HCT116 (cell line): Measurements from ENCODE around the gene ADGRL3. TPM values are rescaled to one million over a fixed set of nuclear protein-coding genes. Genes with fewer than 3 reads are reported as not detected.

Experiments used
- ATAC-seq: fragments of 200-7000 bp; cut with Tn5 transposase; 2 replicates; pipeline ENCODE4 v1.9.1; 2020; ENCODE audit warnings: mild to moderate bottlenecking, moderate library complexity
- BruUV-seq: library from RNA; stranded (reverse); fragments of 400-500 nt; replicated peaks from 2 replicates; lab custom pipeline; 2021; lab: Mats Ljungman, UMichigan
- CTCF ChIA-PET: fragments of 300-600 bp; sonication (Branson Sonifier 250); formaldehyde crosslinking; loops from one replicate; lab custom pipeline; 2021; ENCODE audit warnings: antibody characterized with exemption; lab: Charles Lee
- POLR2A ChIA-PET: fragments of 300-600, 350-600 bp; sonication (Branson Sonifier 250); formaldehyde crosslinking; loops from one replicate; lab custom pipeline; 2021; ENCODE audit warnings: antibody characterized with exemption; lab: Charles Lee
- RAD21 ChIA-PET, 2 experiments: fragments of 300-600 bp; sonication (Branson Sonifier 250); formaldehyde crosslinking; loops; one replicate each; lab custom pipeline; 2023; ENCODE audit warnings: low total read pairs in 2 of 2; ENCODE audit not compliant: uncharacterized antibody in 2 of 2, unreplicated experiment in 2 of 2, low non-redundant PET in 1 of 2; lab: Charles Lee
- DNase-seq: peaks from one replicate; pipeline ENCODE4 v3.0.0-alpha.2; 2010; ENCODE audit warnings: low read depth, low spot score
- H2AFZ ChIP-seq: fragments of 200-600 bp; shearing (Covaris generic), sonication (generic); 2 replicates; pipeline ENCODE4 v1.6.1; 2017; ENCODE audit warnings: low read depth, mixed run types, mixed read lengths, antibody characterized with exemption, low read length; ENCODE audit not compliant: poor library complexity, severe bottlenecking
- H3K27ac ChIP-seq: 2 replicates; pipeline ENCODE4 v1.5.1; 2012; ENCODE audit warnings: low read depth, low read length
- H3K27me3 ChIP-seq: fragments of 200-600 bp; sonication (generic); 2 replicates; pipeline ENCODE4 v1.6.1; 2016; ENCODE audit warnings: mixed run types, low read length, mixed read lengths; ENCODE audit not compliant: insufficient read depth
- H3K36me3 ChIP-seq, 2 experiments: fragments of 200-500 bp in 1 of 2; fragments of 200-600 bp in 1 of 2; sonication (Bioruptor generic) in 1 of 2; sonication (generic) in 1 of 2; 2 replicates each; pipeline versions ENCODE4 v1.5.1 to v1.6.1; 2014 to 2016; ENCODE audit warnings: low read length in 2 of 2, inconsistent platforms in 1 of 2, mixed read lengths in 1 of 2, mixed run types in 1 of 2; ENCODE audit not compliant: insufficient read depth in 2 of 2, control insufficient read depth in 1 of 2
- H3K4me1 ChIP-seq, 2 experiments: fragments of 200-600 bp in 1 of 2; sonication (generic) in 1 of 2; 2 replicates each; pipeline versions ENCODE4 v1.5.1 to v1.6.1; 2012 to 2017; ENCODE audit warnings: low read length in 2 of 2, inconsistent platforms in 1 of 2, mild to moderate bottlenecking in 1 of 2, mixed read lengths in 1 of 2, mixed run types in 1 of 2, moderate library complexity in 1 of 2; ENCODE audit not compliant: insufficient read depth in 2 of 2, control insufficient read depth in 1 of 2
- H3K4me2 ChIP-seq: fragments of 200-600 bp; sonication (generic); 2 replicates; pipeline ENCODE4 v1.6.1; 2017; ENCODE audit warnings: mixed run types, low read length, mixed read lengths
- H3K4me3 ChIP-seq, 2 experiments: fragments of 200-600 bp in 1 of 2; sonication (generic) in 1 of 2; replicated peaks in 1 of 2; 2 replicates each; pipeline ENCODE4 v1.5.1; 2011 to 2016; ENCODE audit warnings: low read length in 2 of 2, control low read depth in 1 of 2, low read depth in 1 of 2, mild to moderate bottlenecking in 1 of 2, mixed read lengths in 1 of 2, mixed run types in 1 of 2
- H3K79me2 ChIP-seq: fragments of 200-600 bp; sonication (generic); 2 replicates; pipeline ENCODE4 v1.6.1; 2017; ENCODE audit warnings: mild to moderate bottlenecking, mixed run types, low read length, moderate library complexity, mixed read lengths; ENCODE audit not compliant: insufficient read depth
- H3K9ac ChIP-seq: fragments of 200-600 bp; sonication (generic); 2 replicates; pipeline ENCODE4 v1.6.1; 2016; ENCODE audit warnings: low read length, mixed read lengths
- H3K9me2 ChIP-seq: fragments of 200-600 bp; sonication (generic), shearing (Covaris generic); 2 replicates; pipeline ENCODE4 v1.6.1; 2017; ENCODE audit warnings: mixed run types, mild to moderate bottlenecking, moderate library complexity; ENCODE audit not compliant: insufficient read depth
- H3K9me3 ChIP-seq, 2 experiments: fragments of 200-500 bp in 1 of 2; fragments of 200-600 bp in 1 of 2; sonication (Bioruptor generic) in 1 of 2; sonication (generic) in 1 of 2; 2 replicates each; pipeline ENCODE4 v1.6.1; 2014 to 2017; ENCODE audit warnings: low read length in 2 of 2, mixed read lengths in 2 of 2, inconsistent platforms in 1 of 2, low read depth in 1 of 2, mild to moderate bottlenecking in 1 of 2, mixed run types in 1 of 2, moderate library complexity in 1 of 2; ENCODE audit not compliant: control insufficient read depth in 1 of 2, insufficient read depth in 1 of 2
- H4K20me1 ChIP-seq: fragments of 200-600 bp; sonication (generic), shearing (Covaris generic); 2 replicates; pipeline ENCODE4 v1.6.1; 2017; ENCODE audit warnings: mixed run types, mild to moderate bottlenecking, moderate library complexity; ENCODE audit not compliant: insufficient read depth
- CBX3 ChIP-seq: IDR thresholded peaks from 2 replicates; pipeline ENCODE4 v1.6.1; 2012; ENCODE audit warnings: low read depth
- CEBPB ChIP-seq: IDR thresholded peaks from 2 replicates; pipeline ENCODE4 v1.6.1; 2012; ENCODE audit warnings: low read depth
- EGR1 ChIP-seq: IDR thresholded peaks from 2 replicates; pipeline ENCODE4 v1.6.1; 2012; ENCODE audit warnings: low read depth
- EZH2 ChIP-seq: fragments of 200-600 bp; sonication (generic); IDR thresholded peaks from 2 replicates; pipeline ENCODE4 v1.6.1; 2017; ENCODE audit warnings: antibody characterized with exemption, mixed run types
- EZH2phosphoT487 ChIP-seq: fragments of 200-600 bp; IDR thresholded peaks from 2 replicates; pipeline ENCODE4 v1.6.1; 2018; ENCODE audit warnings: antibody characterized with exemption, borderline replicate concordance
- FOSL1 ChIP-seq: IDR thresholded peaks from 2 replicates; pipeline ENCODE4 v1.6.1; 2012; ENCODE audit warnings: low read depth
- JUND ChIP-seq: IDR thresholded peaks from 2 replicates; pipeline ENCODE4 v1.6.1; 2012
- POLR2A ChIP-seq: IDR thresholded peaks from 2 replicates; pipeline ENCODE4 v1.7.0; 2011; ENCODE audit warnings: borderline replicate concordance; ENCODE audit not compliant: insufficient read depth, insufficient read length; ENCODE audit errors: extremely low read depth
- RAD21 ChIP-seq: IDR thresholded peaks from 2 replicates; pipeline ENCODE4 v1.6.1; 2012; ENCODE audit warnings: low read depth, mild to moderate bottlenecking
- SRF ChIP-seq: IDR thresholded peaks from 2 replicates; pipeline ENCODE4 v1.6.1; 2012; ENCODE audit warnings: low read depth
- TCF7L2 ChIP-seq: IDR thresholded peaks from 2 replicates; pipeline ENCODE4 v1.7.0; 2011; ENCODE audit warnings: borderline replicate concordance, inconsistent platforms; ENCODE audit not compliant: insufficient read depth, insufficient read length; ENCODE audit errors: extremely low read depth
- YY1 ChIP-seq: IDR thresholded peaks from 2 replicates; pipeline ENCODE4 v1.6.1; 2011; ENCODE audit warnings: low read length, low read depth, moderate library complexity, mild to moderate bottlenecking; ENCODE audit not compliant: insufficient replicate concordance; ENCODE audit errors: extremely low read depth
- ZFX ChIP-seq: fragments of 450-650 bp; IDR thresholded peaks from 2 replicates; pipeline ENCODE4 v1.6.1; 2017
- ZNF274 ChIP-seq: fragments of 200-500 bp; sonication (Bioruptor generic); IDR thresholded peaks from 2 replicates; pipeline ENCODE4 v1.6.1; 2014; ENCODE audit warnings: mild to moderate bottlenecking, low read depth, low read length, inconsistent platforms
- intact Hi-C: fragments of 100-400 bp; cut with micrococcal nuclease; formaldehyde crosslinking; loops from 2 replicates; pipeline ENCODE4 v1.10.0; 2022
- total RNA-seq: library from RNA; stranded (reverse); gene quantifications from one replicate; pipeline ENCODE4 v1.2.1, GENCODE V29; 2021; ENCODE audit not compliant: unreplicated experiment
- TF ChIP-seq, protein P1 (sequence below), 3 experiments: fragments of 200-600 bp in 1 of 3; sonication (generic) in 1 of 3; IDR thresholded peaks in 2 of 3; conservative IDR thresholded peaks in 1 of 3; 2 replicates each; pipeline ENCODE4 v1.5.1; 2012 to 2017; ENCODE audit warnings: low read depth in 2 of 3, low read length in 2 of 3, antibody characterized with exemption in 1 of 3, borderline replicate concordance in 1 of 3, control low read depth in 1 of 3, mild to moderate bottlenecking in 1 of 3, mixed read lengths in 1 of 3, mixed run types in 1 of 3, moderate library complexity in 1 of 3; ENCODE audit not compliant: insufficient read depth in 1 of 3
- TF ChIP-seq, protein P2 (sequence below): IDR thresholded peaks from 2 replicates; pipeline ENCODE4 v1.6.1; 2011; ENCODE audit warnings: mild to moderate bottlenecking, low read length, moderate library complexity; ENCODE audit not compliant: insufficient replicate concordance; ENCODE audit errors: extremely low read depth
- TF ChIP-seq, protein P3 (sequence below): IDR thresholded peaks from 2 replicates; pipeline ENCODE4 v1.6.1; 2012; ENCODE audit warnings: low read depth

Gene ADGRL3
- total RNA-seq, 1 experiment from 2014 or later, result not detected

GRCh38 chr4:61827907-61828391 lies 627.8 kb downstream of the ADGRL3 start:
- H4K20me1 ChIP-seq, result no peaks in the 10 kb centered on the region
- no peaks in the 10 kb centered on the region for H3K36me3 ChIP-seq
- TF ChIP-seq EZH2phosphoT487 (no peak), JUND (no peak), FOSL1 (no peak), POLR2A (no peak), EZH2 (no peak), EGR1 (no peak), ZFX (no peak), CBX3 (no peak), ZNF274 (no peak), RAD21 (no peak), SRF (no peak), CEBPB (no peak), TCF7L2 (no peak), YY1 (no peak)
- TF ChIP-seq, protein P1, sequence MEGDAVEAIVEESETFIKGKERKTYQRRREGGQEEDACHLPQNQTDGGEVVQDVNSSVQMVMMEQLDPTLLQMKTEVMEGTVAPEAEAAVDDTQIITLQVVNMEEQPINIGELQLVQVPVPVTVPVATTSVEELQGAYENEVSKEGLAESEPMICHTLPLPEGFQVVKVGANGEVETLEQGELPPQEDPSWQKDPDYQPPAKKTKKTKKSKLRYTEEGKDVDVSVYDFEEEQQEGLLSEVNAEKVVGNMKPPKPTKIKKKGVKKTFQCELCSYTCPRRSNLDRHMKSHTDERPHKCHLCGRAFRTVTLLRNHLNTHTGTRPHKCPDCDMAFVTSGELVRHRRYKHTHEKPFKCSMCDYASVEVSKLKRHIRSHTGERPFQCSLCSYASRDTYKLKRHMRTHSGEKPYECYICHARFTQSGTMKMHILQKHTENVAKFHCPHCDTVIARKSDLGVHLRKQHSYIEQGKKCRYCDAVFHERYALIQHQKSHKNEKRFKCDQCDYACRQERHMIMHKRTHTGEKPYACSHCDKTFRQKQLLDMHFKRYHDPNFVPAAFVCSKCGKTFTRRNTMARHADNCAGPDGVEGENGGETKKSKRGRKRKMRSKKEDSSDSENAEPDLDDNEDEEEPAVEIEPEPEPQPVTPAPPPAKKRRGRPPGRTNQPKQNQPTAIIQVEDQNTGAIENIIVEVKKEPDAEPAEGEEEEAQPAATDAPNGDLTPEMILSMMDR (IDR thresholded peaks at IDR 0.05 in 2 of 3, conservative IDR thresholded peaks at IDR 0.05 in 1 of 3; ENCODE audit: borderline replicate concordance in 1 of 3, insufficient read depth in 1 of 3, low read depth in 2 of 3, low read length in 2 of 3), result no peak
- TF ChIP-seq, protein P2, sequence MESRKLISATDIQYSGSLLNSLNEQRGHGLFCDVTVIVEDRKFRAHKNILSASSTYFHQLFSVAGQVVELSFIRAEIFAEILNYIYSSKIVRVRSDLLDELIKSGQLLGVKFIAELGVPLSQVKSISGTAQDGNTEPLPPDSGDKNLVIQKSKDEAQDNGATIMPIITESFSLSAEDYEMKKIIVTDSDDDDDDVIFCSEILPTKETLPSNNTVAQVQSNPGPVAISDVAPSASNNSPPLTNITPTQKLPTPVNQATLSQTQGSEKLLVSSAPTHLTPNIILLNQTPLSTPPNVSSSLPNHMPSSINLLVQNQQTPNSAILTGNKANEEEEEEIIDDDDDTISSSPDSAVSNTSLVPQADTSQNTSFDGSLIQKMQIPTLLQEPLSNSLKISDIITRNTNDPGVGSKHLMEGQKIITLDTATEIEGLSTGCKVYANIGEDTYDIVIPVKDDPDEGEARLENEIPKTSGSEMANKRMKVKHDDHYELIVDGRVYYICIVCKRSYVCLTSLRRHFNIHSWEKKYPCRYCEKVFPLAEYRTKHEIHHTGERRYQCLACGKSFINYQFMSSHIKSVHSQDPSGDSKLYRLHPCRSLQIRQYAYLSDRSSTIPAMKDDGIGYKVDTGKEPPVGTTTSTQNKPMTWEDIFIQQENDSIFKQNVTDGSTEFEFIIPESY, result no peak
- TF ChIP-seq, protein P3, sequence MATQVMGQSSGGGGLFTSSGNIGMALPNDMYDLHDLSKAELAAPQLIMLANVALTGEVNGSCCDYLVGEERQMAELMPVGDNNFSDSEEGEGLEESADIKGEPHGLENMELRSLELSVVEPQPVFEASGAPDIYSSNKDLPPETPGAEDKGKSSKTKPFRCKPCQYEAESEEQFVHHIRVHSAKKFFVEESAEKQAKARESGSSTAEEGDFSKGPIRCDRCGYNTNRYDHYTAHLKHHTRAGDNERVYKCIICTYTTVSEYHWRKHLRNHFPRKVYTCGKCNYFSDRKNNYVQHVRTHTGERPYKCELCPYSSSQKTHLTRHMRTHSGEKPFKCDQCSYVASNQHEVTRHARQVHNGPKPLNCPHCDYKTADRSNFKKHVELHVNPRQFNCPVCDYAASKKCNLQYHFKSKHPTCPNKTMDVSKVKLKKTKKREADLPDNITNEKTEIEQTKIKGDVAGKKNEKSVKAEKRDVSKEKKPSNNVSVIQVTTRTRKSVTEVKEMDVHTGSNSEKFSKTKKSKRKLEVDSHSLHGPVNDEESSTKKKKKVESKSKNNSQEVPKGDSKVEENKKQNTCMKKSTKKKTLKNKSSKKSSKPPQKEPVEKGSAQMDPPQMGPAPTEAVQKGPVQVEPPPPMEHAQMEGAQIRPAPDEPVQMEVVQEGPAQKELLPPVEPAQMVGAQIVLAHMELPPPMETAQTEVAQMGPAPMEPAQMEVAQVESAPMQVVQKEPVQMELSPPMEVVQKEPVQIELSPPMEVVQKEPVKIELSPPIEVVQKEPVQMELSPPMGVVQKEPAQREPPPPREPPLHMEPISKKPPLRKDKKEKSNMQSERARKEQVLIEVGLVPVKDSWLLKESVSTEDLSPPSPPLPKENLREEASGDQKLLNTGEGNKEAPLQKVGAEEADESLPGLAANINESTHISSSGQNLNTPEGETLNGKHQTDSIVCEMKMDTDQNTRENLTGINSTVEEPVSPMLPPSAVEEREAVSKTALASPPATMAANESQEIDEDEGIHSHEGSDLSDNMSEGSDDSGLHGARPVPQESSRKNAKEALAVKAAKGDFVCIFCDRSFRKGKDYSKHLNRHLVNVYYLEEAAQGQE, result no peak
- no TSS peak for BruUV-seq
- intact Hi-C loops, result no loop called here
- no peak overlapping the region for H3K9ac ChIP-seq
- peaks cover 4 to 10% of the 10 kb centered on the region in 2 experiments; a peak in 1 of 4 replicates for H3K9me3 ChIP-seq
- RAD21 ChIA-PET, result no interaction called here
- H3K27me3 ChIP-seq, result no peaks in the 10 kb centered on the region
- no peak overlapping the region for H3K27ac ChIP-seq
- no peak overlapping the region for H2AFZ ChIP-seq
- no peak for ATAC-seq
- no peak overlapping the region for H3K4me2 ChIP-seq
- CTCF ChIA-PET, result no interaction called here
- no peak for DNase-seq
- H3K79me2 ChIP-seq, result no peaks in the 10 kb centered on the region
- no peaks in the 10 kb centered on the region for H3K4me1 ChIP-seq
- no peak overlapping the region for H3K4me3 ChIP-seq
- no peaks in the 10 kb centered on the region for H3K9me2 ChIP-seq
- POLR2A ChIA-PET, result no interaction called here
